HG03354 (cell line): ENCODE data around the gene WWTR1.
A peak's percentile ranks its signal among the peaks of the same experiment; 100 is the strongest.

Experiments used
- ATAC-seq: cut with Tn5 transposase; IDR thresholded peaks from one replicate; pipeline ENCODE4 v1.9.1; 2021; ENCODE audit warnings: mild to moderate bottlenecking; ENCODE audit not compliant: unreplicated experiment, poor library complexity, severe bottlenecking

WWTR1 gene

DNA sequence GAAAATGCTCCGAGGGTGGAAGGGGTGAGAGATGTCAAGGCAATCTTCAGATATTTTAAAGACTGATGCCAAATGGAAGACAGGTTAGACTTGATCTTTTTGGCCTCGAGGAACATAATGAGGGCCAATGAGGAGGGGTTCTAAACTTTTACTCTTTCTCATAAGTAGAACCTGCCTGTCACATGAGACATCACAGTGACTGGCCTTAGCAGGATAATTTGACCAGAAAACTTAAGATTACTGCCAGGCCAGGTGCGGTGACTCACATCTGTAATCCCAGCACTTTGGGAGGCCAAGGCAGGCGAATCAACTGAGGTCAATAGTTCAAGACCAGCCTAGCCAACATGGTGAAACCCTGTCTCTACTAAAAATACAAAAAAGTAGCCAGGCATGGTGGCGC lies 171.1 kb downstream of the WWTR1 start:
- no peak for ATAC-seq

DNA sequence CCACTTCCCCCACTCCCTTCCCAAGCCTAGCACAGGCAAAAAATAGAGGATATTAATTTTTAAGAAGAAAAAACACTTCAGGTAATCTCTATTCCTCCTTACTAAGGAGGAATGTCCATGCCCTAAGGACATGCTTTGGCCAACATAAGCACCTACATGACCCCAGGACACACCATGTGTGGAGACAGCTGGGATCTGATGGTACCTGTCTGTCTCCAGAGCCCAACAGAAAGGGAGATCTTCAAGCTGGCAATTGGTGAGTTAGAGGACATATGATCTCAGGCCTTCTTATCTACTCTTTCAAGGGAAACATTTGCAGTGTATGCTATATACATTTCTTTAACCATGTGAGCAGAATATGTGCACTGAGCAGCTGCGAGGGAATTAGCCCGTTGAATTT lies 176.3 kb downstream of the WWTR1 start:
- no peak for ATAC-seq

DNA sequence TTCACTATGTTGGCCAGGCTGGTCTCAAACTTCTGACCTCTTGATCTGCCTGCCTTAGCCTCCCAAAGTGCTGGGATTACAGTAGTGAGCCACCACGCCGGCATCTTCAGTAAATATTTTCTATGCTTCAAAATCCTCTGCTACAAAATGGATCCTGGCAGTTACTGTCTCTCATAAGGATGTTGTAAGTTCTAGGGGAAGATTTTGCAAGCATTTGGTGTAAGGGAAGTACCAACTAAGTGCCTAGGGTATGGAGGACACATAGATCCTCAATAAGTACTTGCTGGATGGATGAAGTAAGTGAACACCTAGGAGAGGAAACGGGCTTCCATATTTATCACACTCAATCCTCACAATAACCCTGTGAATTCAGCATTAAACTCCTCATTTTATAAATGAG lies 176.8 kb downstream of the WWTR1 start:
- ATAC-seq, result no peak

DNA sequence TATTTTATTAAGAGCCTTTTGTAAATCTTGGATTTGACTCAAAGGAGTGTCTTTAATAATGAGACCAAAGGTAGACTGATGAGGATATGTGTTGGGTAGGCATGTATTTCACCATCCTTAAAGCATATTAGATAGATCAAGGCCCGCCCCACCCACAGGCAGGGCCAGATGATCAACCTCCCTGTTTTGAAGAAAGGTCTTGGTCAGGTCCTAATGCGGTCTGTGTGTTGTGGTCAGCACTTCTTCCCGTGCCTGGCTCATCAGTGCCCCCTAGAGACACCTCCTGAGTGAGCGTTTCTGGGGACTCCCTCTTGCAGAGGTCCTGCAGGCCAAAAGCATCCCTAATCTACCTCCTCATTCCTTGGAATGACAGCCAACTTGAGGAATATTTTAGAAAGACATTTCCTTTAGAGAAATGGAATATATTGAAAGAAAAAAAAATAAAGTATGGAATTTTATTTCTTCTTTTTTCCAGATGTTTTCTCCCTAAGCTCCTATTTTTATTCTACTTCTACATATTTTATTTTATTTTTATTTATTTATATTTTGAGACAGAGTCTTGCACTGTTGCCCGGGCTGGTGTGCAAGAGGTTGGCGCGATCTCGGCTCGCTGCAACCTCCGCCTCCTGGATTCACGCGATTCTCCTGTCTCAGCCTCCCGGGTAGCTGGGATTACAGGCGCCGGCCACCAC lies 177.4 kb downstream of the WWTR1 start:
- peak; percentile 98 for ATAC-seq

DNA sequence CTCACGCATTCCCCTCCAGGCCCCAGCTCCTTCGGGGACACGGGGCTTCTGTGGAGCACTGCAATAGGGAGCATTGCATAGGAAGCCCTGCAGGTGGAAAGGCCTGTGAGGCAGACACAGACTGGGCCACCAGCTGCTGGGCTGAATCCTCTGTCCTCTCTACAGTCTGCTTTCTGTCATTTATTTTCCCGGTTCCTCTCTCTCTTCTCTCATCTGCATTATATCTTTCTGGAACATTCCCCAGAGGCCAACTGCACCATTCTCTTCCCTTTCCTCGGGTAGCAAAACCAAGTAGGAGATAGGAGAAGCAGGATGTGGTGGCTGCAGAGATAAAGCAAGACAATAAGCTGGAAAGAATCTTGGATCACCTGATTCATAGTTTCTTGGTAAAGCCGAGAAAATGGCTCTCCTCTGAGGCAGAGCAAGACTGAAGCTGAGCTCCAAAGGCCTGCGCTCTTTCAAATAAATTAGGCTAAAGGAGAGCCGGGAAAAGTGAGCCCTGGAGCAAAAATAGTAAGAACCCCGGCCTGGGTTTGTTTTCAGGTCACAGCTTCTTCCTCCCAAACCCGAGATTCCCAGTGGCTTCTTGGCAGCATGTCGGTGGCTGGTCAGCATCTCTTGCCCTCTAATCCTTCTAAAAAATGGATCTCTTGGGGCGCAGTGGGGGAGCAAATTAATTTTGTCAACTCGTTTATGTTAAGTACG lies 178.1 kb downstream of the WWTR1 start:
- no peak for ATAC-seq

DNA sequence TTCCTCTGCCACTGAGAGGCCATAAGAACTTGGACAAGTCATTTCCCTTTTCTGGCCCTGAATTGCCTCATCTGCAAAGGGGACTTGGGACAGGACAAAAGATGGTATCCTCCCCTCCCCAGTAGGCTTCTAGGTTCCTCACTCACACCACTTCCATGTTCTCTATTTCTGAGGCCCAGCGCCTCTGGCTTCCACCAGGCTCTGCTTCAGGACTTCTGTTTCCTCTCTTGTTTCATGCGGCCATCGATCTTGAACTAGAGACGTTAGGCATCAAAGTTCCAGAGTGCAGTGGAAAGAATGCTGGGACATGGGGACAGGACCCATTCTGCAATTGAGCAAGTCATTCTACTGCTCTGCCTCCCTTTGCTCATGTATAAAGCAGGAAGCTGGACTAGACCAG lies 181.6 kb downstream of the WWTR1 start:
- no peak for ATAC-seq

DNA sequence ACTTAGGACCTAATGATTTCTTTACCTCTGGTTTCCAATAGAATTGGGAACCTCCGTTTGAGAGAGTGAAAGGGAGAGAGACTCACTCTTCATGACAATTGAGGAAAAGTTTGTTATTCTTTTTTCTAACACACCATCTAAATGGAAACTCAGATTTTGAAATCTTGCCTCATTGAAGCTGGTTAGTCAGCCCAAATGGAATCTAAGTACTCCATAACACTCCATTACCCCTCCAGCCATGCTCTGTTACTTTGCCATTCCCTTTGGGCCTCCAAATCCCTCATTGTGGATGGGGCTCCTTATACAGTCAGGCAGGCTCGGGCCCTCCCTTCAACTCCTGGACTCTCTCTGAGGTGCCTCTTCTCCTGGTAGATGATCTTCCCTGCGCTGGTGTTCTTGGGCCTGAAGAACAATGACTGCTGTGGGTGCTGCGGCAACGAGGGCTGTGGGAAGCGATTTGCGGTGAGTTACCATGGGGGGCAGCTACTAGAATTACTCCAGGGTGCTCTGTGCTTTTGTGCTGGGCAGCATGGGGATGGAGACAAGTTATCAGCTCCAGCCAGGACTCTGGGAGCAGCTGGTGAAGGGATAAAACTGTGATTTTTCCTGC lies 182.3 kb downstream of the WWTR1 start:
- ATAC-seq, result no peak

DNA sequence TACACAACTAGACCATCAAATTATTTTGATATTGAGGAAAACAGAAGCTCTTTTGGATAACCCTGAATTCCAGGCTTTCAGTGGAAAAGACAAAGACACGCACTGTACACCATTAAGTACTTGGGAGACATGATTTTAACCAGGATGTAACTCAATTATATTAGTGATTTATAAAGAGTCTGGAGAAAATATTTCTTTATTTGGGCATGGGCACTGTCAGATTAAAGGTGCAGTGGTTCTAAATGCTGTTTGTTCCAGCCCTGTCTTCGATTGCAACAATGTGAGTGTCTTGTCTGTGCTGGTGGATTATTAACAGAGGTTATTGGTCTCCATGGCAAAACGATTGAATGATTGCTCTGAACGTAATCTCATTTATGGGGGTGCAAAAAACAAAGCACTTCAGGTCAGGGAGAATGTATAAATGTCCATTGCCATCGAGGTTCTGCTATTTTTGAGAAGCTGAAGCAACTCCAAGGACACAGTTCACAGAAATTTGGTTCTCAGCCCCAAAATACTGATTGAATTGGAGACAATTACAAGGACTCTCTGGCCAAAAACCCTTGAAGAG lies 183.5 kb downstream of the WWTR1 start, which contains the start of gene TM4SF4:
TSS of gene TM4SF4 (plus strand) at position 448 of the 568 bp plus-strand sequence. CDS start 181 bp downstream, outside the sequence.
- ATAC-seq, result no peak

DNA sequence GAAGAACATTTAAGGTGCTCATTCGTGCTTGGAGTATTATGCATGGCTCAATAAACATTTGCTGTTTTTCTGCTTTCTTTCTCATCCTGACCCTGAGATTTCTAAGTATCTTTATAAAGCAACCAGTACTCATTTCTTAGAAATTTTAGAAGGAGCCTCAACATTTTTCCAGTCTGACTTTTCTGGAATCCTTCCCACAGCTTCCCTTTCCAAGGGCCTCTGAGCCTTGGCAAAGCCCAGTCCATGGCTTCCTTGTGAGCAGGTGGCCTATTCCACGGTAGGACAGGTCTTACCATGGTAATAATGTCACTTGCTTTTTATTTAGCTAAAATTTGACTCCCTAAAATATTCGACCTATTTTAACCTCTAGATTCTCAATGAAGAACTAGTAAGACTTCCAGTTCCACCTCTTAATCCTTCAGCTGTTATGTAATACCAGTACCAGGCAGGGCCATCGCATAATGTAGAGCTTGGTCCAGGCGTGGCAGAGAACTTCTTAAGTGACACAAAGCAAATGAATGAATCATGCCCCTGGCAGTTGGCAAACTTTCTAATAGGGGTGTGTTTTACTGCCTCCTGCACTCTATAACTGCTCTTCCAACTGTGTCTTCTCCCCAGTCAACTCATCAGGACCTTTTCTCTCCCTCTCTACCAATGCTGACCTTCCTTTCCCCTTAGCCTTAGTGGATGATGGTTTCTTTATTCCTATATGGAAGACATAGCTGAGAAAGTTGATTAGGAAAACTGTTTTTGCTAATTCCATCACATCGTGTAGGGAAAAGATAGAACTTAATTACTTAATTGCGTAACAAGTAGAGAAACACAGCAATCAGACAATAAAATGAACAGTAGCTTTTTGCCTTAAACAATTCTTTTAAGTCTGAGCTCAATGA lies 184.2 kb downstream of the WWTR1 start:
- no peak for ATAC-seq

DNA sequence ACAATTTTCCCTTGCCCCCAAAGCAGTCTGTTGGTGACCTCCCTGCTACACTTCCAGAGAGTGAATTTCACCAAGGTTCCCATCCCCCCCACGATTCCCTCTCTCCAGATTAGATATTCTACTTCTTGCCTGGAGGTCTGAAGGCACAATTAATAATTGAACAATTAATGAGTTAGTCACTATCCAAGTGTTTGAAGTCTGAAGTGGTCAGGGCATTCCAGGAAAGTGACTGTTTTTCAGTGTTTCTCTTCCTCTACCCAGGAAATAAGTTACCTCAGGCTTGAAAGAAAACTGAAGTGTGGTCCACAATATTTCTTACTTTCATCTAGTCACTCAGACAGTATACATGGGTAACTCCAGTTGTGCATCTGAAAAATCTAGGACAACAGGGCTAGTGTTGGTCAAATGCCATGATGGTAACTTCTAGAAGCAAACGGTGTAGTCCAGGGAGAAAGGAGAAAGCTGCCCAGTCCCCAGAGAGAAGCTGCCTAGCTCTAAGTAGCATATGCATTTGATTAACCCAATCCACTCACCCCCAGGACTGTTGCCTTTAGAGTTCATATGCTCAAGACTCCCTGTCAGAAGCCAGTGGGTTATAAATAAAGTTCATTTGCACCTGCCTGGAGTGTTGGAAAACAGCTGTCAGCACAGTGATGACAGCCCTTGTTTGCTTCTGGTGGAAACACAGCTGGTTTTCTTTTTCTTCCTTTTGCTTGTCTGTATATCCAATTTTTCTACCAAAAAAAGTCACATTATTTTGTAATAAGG lies 185.6 kb downstream of the WWTR1 start:
- no peak for ATAC-seq

DNA sequence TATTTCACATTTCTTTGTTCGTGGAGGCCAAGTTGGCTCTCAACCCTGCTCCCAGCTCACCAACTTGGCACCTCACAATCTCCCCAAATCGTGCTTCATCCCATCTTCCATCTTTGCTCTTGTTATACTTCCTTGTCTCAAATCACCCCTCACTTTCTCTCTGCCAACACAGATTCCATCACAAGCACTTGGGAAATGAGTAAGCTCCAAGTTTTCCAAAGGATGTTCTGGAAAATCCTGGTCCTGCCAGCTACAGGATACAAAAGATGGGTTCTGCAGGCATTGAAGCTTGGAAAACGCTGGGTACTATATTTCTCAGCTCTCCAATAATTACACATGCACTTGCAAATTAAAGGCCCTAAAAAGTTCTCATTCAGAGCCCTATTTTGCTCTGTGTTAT lies 187.4 kb downstream of the WWTR1 start:
- ATAC-seq, result no peak

DNA sequence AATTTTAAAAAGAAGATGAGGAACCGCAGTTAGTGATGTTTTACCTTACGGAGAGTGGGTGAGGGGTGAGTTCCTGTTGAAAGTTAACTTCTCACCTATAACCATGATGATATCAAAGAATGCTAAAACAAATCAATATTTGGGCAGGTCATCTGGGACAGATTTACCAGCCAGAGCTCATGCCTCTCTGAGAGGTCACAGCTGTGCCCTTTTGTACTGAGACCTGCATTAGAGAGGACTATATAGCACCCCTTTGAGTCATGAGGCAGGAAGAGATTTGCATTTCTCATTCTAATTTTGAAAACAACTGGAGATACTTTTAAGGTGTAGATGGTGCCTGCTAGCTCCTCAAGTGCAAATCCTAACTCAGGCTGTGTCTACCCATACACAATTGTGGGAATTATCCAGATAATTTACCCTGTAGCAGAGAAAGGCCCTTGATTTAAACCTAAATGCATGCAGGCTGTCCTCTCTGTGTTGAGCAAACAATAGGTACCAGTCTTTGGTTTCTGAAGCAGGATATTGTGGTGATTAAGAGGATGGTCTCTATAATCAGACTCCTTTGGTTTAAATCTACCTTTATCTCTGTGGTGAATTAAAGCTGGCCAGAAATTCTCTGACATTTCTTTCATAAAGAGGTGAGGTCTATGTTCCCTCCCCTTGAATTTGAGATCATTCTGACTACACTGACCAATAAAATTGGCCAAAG lies 189.2 kb downstream of the WWTR1 start:
- peak; percentile 92 for ATAC-seq
